ENCODE results near the gene CD207.
"Not testable (repeated sequence)": the region's sequence is repeated elsewhere in the genome, so short reads cannot be mapped to it uniquely, and the experiment has no call there.

The CD207 gene

GRCh38 chr2:70828914-70829824, 6.4 kb downstream of the CD207 start:
- DNase-seq (ENCODE audit: low read depth in 2 of 2): no peak

DNA sequence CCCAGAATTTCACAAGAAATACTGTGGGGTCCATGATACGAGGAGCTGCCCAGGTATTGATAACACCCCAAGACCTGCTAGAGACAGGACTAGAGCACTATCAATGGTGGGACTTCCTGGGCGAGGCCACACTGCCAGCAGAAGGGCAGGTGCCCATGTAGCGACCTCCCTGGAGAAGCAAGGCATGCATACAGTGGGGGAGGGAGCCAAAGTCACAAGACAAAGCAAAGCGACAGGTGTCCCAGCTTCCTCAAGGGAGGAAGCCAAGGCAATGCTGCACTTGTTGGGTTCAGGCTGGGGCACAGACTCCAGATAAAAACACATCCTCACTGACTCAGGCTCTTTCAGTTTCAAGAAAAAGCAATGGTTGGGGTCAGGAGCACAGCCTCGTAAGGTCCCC, 7.5 kb downstream of the CD207 start:
- no peak for DNase-seq (ENCODE audit: low read depth in 2 of 2)

DNA sequence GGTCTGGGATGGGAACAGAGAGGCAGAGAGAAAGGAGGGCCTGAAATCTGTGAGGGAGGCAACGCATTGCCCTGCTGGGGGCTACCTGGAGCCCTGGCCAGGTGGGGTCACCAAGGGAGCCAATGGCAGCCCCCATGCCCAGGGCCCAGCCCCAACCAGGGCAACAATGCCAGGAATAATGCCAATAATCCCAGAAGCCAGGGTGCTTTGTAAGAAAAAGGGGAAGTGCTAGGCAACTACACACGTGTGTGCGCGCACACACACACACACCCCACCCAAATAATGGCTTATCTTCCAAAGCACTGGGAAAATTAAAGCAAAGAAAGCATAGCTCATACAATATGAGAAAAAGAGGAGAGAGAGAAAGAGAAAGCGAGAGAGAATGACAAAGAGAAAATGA, 8.2 kb downstream of the CD207 start:
- no peak for DNase-seq (ENCODE audit: low read depth in 2 of 2)

DNA sequence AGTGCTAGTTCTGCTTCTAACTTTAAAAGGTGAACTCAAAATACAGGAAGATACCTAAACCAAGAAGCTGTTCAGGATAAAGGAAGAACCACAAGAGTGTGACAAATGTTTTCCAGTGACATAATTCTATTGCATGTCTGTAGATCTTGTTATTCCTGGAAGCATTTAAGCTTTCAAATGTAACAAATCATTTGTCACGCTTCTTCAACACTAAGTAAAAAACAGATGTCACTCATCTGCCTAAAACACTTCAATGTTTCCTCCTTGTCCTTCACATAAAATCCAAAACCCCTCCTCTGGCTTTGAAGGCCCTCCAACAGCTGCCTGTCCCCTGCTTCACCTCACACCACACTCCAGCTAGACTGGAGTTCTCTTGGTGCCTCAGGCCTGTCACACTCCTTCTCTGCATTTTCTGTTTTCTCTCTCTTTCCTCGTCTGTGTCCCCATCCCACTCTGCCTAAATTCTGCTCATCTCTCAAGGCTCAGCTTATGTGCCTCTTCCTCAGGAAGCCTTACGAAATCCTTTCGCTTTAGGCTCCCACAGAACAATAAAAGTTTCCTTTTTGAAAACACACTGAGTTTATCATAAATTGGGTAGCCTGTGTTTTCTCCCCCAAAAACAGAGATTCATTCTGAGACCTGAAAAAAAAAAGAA, 8.8 kb downstream of the CD207 start:
- DNase-seq (ENCODE audit: low read depth in 2 of 2): no peak

- DNase-seq (ENCODE audit: low read depth in 2 of 2): no peak
Measured at GRCh38 chr2:70823249-70823648, 12.4 kb downstream of the CD207 start.

- no peak for DNase-seq (ENCODE audit: low read depth in 2 of 2)
Measured at GRCh38 chr2:70822843-70823242, 12.8 kb downstream of the CD207 start.

GRCh38 chr2:70820499-70820898, 15.1 kb downstream of the CD207 start, which contains the start of gene CLEC4F:
CLEC4F (minus strand) TSS chr2:70820599; CDS start chr2:70820523, 76 bp downstream.
- DNase-seq (ENCODE audit: low read depth in 2 of 2): no peak

- no peak for DNase-seq (ENCODE audit: low read depth in 2 of 2)
Measured at GRCh38 chr2:70817284-70817954, 18.2 kb downstream of the CD207 start.

- DNase-seq (ENCODE audit: low read depth in 2 of 2): no peak
Measured at GRCh38 chr2:70816726-70817125, 18.9 kb downstream of the CD207 start.

GRCh38 chr2:70808983-70809958, 26.3 kb downstream of the CD207 start:
- DNase-seq (ENCODE audit: low read depth in 2 of 2): no peak

DNA sequence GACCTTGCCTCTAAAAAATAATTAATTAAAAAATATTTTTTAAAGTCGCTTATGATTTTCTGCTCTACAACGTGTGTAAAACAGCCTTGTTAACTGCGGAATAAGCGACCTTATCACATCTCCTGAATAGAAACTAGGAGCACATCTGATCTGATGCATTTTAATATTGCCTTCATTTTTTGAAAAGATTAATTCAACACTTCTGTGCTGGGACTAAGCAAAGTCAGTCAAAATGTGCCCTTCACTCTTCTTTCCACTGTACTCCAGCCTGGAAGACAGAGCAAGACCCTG, 27.8 kb downstream of the CD207 start:
- no peak for DNase-seq (ENCODE audit: low read depth in 2 of 2)

DNA sequence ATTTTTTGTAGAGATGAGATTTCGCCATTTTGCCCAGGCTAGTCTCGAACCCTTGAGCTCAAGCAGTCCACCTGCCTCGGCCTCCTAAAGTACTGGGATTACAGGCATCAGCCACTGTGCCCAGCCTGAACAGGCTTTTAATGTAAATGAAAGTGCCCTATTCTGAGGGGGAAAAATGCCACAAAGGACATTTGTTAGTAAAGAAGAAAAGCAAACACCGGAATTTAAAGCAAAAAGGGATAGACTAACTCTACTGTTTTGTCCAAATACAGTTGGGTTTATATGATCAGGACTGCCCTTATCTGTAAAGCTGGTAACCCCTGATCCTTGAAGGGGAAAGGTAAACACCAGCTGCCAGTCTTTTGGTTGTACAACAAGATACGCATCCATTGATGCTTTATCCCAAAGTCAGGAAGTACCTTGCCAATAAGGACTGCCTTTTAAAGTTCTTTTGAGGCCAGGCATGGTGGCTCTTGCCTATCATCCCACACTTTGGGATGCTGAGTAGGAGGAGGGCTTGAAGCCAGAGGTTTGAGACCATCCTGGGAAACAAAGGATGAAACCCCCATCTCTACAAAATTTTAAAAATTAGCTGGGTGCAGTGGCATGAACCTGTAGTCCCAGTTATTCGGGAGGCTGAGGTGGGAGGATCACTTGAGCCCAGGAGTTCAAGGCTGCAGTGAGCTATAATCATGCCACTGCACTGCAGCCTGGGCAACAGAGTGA, 28.4 kb downstream of the CD207 start:
- no peak for DNase-seq (ENCODE audit: low read depth in 2 of 2)

- no peak for DNase-seq (ENCODE audit: low read depth in 2 of 2)
Measured at GRCh38 chr2:70806620-70807019, 29.0 kb downstream of the CD207 start.

DNA sequence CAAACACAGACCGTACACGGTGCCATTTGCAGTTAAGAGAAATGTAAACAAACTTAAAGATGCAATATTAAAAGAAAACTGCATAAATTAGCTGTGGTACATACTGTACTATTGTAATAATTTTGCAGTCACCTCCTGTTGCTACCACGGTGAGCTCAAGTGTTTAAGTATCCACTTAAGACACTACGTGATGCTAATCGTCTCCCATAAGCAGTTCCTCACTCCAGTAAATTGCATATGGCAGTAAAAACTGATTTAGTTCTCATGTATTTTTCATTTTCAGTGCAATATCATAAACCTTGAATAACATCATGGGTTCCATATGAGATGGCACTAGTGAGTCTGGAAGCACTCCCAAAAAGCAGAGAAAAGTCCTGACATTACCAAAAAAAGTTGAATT, 29.6 kb downstream of the CD207 start:
- DNase-seq (ENCODE audit: low read depth in 2 of 2): no peak

DNA sequence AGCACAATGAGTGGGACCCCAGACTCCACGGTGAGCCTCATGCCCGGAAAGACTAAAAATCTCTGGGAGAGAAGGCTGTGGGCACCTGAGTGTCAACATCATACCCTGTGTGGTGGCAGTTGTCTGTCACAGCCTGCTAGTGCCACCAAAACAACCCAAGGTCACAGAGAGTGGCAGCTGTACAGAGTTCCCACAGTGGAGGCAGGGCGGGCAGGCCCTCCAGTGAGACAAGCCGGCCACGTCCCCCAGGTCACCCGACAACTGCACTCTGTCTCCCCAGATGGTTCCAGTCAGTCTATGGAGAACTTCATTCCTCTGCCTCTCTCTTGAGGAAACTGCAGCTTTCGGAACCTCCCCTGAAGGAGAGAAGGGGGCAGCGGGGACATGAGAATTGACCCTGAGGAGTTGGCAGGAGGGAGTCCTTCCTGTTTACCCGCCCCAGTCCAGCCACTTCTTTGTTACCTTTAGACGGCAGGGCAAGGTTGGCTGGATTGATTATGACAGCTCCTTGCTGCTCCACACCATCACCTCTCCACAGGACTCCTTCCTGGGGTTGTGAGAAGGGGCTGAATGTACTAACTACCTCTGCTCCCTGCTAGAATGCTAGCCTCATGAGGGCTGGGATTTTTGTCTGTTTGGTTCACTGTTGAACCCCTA, 33.9 kb downstream of the CD207 start:
- no peak for DNase-seq (ENCODE audit: low read depth in 2 of 2)

DNA sequence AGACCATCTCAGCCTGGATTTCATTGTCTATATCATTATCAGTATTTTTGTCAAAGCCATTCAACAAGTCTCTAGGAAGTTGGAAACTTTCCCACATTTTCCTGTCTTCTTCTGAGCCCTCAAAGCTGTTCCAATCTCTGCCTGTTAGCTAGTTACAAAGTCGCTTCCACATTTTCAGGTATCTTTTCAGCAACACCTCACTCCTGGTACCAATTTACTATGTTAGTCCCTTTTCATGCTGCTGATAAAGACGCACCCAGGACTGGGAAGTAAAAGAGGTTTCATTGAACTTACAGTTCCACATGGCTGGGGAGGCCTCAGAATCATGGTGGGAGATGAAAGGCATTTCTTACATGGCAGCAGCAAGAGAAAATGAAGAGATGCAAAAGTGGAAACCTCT, 35.9 kb downstream of the CD207 start:
- no peak for DNase-seq (ENCODE audit: low read depth in 2 of 2)

- DNase-seq (ENCODE audit: low read depth in 2 of 2): not testable (repeated sequence)
Measured at GRCh38 chr2:70797996-70798395, 37.6 kb downstream of the CD207 start.

- no peak for DNase-seq (ENCODE audit: low read depth in 2 of 2)
Measured at GRCh38 chr2:70797506-70797905, 38.1 kb downstream of the CD207 start.

GRCh38 chr2:70796262-70796661, 39.4 kb downstream of the CD207 start:
- no peak for DNase-seq (ENCODE audit: low read depth in 2 of 2)

Data from stimulated activated CD4-positive, alpha-beta T cell treated with anti-CD3 and anti-CD28 coated beads, Interleukin-1b, Interleukin-23, amount 100 ng/mL, for 1 hour (primary cell).